HG02678 (cell line): Measurements from ENCODE around the gene MDM2.
"Not testable (repeated sequence)": the region's sequence is repeated elsewhere in the genome, so short reads cannot be mapped to it uniquely, and the experiment has no call there.

ENCODE experiments used
- ATAC-seq: cut with Tn5 transposase; IDR thresholded peaks from one replicate; pipeline ENCODE4 v1.9.1; 2021; ENCODE audit warnings: mild to moderate bottlenecking, moderate library complexity; ENCODE audit not compliant: unreplicated experiment

MDM2 gene

DNA sequence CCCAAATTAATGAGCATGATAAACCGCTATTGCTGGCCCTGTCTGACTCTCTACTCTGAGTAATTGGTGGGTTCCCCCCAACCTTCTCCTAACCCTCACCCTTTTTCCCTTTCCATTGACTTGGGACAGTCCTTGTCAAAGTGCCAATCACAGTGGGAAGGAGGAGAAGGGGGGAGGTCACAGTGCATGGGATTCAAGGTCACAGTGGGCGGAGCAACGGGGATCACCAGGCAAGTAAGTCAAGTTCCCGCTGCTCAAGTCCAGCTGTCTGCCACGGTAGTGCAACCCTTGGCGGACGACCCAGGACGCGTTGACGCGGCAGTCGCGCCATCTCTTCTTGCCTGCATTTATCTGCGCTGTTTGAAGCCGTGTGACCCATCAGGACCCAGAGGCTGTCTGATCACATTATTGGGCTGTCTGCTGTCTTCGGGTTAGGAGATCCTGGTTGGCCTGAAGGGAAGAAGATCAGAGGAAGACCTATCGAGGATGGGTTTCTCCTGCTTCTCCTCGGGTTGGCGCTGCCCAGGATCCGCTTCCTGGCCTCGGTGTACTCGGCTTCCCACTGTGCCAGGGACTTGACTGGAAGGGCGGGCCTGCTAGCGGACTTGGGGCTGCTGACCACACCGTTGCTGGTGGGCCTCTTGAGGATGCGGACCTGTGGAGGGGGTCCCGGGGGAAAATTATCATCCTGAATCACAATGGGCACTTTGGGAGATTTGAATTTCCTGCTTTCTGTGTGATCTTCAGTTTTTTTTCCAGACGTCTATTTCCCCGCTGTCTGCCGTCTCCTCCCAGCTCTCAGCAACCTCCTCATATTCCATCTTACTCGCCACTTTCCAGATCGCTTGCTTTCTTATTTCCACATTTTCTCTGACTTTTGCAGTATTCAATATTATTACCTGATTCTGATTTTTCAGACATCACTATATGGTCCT, 3.1 kb upstream of the MDM2 start:
- ATAC-seq, result no peak

DNA sequence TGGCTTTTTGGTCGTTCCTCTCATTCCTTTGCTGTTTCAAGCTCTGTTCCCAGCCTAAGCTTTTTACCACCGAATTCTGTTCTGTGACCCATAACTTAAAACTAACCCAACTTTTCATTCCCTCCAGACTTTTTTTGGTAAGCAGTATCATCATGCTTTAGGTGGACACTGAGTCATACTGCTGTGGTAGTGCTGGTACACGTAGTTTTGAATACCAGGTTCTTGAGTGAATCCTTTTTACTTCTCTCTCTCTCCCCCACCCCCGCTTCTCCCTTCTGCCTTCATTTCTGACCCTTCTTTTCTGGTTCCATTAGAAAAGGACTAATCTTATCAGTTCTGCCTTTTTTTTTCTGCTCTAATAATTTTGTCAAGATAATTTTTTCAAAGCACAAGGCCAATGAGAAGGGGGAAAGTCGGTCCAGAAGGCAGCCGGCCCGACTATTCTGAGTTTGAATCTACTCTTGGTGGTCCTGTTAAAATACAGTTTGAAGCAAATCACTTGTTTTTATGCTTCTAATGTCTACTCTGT, 2.3 kb upstream of the MDM2 start:
- ATAC-seq, result no peak

DNA sequence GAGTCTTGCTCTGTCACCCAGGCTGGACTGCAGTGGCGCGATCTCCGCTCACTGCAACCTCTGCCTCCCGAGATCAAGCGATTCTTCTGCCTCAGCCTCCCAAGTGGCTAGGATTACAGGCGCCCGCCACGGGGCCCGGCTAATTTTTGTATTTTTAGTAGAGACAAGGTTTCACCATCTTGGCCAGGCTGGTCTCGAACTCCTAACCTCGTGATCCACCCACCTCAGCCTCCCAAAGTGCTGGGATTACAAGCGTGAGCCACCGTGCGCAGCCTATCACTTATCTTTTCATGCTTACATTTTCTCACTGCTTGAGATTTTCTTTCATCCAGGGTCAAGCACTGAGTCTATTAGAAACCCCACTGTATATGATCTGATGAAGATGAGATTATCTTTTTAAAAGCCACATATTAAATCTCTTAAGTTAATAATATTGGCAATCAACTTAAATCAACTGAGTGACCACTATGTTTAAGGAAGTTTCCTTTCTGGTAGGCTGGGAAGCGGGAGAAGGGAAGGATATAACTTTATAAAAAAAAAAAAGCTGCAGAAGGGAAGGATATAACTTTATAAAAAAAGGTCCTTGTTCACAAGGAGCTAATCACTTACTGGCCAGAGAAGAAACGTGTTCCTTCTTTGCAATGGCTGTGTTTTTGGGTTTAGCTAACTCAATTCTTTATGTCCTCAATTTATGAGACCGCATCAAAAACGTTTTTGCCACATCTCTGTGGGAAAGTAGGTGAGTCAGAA, 1.3 kb upstream of the MDM2 start:
- no peak for ATAC-seq

DNA sequence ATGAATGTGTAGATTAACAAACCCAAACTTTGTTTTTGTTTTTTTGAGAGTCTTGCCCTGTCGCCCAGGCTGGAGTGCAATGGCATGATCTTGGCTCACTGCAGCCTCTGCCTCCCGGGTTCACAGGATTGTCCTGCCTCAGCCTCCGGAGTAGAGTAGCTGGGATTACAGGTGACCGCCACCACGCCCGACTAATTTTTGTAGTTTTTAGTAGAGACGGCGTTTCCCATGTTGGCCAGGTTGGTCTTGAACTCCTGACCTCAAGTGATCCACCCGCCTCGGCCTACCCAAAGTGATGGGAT, 752 bp upstream of the MDM2 start:
- not testable (repeated sequence) for ATAC-seq

DNA sequence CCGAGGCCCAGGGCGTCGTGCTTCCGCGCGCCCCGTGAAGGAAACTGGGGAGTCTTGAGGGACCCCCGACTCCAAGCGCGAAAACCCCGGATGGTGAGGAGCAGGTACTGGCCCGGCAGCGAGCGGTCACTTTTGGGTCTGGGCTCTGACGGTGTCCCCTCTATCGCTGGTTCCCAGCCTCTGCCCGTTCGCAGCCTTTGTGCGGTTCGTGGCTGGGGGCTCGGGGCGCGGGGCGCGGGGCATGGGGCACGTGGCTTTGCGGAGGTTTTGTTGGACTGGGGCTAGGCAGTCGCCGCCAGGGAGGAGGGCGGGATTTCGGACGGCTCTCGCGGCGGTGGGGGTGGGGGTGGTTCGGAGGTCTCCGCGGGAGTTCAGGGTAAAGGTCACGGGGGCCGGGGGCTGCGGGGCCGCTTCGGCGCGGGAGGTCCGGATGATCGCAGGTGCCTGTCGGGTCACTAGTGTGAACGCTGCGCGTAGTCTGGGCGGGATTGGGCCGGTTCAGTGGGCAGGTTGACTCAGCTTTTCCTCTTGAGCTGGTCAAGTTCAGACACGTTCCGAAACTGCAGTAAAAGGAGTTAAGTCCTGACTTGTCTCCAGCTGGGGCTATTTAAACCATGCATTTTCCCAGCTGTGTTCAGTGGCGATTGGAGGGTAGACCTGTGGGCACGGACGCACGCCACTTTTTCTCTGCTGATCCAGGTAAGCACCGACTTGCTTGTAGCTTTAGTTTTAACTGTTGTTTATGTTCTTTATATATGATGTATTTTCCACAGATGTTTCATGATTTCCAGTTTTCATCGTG, 612 bp downstream of the MDM2 start:
- peak; percentile 54 for ATAC-seq

DNA sequence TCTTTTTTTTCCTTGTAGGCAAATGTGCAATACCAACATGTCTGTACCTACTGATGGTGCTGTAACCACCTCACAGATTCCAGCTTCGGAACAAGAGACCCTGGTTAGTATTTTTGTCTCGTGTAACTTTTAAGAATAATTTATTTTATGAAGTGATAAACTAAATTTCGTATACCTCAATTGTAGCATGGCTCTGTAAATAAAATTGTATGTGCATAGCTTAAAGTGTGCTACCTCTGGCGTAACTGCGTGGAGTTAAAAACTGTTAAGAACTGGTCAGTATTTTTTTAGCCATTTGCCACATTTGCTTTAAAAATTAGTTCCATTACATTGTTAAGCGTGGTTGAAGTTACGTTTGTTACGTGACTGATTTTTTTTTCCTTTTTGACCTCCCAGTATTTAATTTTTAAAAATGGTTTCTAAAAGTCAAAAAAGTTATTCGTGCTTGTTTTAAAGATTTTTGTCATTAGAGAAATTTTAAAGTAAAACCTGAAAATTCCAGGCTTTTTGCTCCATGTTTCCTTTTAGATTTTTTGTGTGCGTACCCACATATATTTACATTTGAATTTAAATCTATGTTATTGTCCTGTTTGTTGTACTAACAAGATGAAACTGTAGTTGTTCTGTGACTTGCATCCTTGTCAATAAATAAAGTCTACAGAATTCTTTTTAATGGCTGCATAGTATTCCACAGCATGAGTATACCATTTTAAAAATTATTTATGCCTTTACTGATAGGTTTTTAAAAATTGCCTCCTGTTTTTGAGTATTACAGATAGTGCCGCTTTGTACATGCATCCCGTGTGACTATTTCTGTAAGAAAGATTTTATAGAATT, 1.4 kb downstream of the MDM2 start:
- ATAC-seq, result no peak

DNA sequence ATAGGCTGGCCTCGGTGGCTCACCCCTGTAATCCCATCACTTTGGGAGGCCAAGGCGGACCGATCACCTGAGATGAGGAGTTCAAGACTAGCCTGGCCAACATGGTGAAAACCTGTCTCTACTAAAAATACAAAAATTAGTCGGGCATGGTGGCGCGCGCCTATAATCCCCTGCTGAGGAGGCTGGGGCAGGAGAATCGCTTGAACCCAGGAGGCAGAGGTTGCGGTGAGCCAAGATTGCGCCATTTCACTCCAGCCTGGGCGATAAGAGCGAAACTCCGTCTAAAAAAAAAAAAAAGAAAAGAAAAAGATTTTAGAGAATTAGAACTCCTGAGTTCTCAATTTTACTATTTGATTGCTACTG, 2.0 kb downstream of the MDM2 start:
- not testable (repeated sequence) for ATAC-seq

DNA sequence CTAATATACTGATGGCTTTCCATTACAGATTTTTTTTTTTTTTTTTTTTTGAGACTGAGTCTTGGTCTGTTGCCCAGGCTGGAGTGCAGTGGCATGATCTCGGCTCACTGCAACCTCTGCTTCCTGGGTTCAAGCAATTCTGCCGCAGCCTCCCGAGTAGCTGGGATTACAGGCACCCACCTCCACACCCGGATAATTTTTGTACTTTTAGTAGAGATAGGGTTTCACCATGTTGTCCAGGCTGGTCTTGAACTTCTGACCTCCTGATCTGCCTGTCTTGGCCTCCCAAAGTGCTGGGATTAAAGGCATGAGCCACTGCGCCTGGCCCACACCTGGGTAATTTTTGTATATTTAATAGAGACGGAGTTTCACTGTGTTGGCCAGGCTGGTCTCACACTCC, 3.6 kb downstream of the MDM2 start:
- not testable (repeated sequence) for ATAC-seq

DNA sequence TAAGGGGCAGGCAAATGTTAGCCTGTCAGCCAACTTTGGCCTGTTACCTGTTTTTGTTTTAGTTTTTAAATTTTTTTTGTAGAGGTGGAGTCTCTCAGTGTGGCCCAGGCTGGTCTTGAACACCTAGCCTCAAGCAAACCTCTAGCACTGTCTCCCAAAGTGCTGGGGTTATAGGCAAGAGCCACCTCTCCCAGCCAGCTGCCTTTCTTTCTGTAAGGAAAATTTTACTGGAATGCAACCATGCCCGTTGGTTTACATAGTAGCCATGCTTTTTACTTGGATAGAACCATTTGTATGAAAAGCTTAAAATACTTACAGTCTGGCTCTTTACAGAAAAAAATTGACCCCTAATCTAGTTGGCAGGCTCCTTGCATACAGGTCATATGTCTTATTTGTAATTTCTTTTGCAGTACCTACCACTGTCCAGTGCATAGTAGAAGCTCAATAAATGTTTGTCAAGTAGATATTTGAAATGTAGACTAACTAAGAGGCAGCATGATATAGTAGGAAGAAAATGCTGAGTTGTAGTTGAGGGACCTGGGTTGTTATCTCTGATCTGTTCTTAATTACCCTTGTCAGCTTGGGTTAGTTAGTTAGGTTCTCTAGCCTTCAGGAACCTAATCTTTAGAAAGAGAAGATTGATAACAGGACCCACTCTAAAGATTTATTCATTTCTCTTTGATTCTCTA, 4.7 kb downstream of the MDM2 start:
- ATAC-seq, result no peak

DNA sequence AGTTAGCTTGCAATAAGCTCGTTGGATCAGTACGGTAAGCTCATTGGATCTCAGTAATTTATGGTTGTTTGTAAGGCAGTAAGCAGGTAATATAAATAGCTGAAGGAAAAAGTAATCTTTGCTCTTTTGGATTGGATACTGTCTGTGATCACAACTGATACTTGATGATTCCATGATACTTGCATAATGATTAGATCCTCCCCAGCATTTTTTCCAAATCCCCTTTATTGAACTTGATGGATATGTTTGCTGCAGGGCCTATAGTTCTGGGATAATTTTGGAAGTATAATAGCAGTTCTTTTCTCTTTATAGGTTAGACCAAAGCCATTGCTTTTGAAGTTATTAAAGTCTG, 5.2 kb downstream of the MDM2 start:
- no peak for ATAC-seq

DNA sequence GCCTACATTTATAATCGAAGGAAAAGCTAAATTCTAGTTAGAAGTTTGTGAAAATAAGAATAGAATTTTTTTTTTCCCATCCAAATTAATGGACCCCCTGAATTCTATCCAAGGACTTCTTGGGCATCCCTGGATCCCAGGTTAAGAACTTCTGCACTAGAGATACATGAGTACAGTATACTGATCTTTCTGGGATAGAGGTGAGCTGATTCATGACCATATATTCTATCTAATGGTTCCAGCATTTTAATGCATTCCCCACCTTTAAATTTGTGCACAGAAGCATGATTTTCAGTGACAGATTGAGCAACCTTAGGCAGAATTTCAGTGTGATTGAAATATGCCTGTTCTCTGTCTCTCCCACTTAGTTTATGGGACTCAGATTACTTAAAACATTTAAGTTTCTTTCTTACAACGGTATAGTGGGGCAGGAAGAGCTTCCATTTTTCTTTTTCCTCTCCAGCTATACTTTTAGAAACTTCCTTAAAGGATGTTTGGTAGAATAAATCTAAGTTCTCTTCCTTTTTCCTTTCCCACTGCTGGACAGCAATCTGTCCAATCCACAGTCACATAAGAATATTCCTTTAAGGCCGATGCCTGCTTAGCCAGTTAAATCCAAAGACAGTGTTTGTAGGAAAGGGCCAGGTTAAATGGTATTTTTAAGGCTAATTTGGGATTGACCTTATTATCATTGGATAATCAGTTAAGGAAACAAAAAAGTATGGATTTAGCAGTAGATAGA, 6.7 kb downstream of the MDM2 start:
- no peak for ATAC-seq

DNA sequence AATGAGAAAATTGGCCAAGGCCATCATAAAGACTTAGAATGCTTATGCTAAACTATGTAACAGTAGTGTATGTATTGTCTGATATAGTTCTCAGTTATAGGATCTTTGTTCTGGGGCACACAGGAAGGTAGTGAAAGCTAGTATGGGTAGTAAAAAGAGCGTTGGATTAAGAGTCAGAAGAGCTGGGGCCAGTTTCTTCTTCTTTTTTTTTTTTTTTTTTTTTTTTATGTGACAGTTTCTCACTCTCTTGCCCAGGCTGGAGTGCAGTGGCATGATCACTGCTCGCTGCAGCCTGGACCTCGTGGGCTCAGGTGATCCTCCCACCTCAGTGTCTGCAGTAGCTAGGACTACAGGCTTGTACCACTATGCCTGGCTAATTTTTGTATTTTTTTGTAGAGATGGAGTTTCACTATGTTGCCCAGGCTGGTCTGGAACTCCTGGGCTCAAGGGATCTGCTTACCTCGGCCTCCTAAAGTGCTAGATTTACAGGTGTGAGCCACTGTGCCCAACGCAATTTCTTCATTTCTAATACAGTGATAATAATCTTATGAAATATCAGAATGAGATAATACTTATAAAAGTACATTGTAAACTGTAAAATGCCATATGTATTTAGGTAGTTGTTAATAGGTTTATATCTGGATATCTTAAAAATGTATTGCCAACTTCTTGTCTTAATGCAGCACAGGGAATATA, 7.4 kb downstream of the MDM2 start:
- ATAC-seq, result no peak

DNA sequence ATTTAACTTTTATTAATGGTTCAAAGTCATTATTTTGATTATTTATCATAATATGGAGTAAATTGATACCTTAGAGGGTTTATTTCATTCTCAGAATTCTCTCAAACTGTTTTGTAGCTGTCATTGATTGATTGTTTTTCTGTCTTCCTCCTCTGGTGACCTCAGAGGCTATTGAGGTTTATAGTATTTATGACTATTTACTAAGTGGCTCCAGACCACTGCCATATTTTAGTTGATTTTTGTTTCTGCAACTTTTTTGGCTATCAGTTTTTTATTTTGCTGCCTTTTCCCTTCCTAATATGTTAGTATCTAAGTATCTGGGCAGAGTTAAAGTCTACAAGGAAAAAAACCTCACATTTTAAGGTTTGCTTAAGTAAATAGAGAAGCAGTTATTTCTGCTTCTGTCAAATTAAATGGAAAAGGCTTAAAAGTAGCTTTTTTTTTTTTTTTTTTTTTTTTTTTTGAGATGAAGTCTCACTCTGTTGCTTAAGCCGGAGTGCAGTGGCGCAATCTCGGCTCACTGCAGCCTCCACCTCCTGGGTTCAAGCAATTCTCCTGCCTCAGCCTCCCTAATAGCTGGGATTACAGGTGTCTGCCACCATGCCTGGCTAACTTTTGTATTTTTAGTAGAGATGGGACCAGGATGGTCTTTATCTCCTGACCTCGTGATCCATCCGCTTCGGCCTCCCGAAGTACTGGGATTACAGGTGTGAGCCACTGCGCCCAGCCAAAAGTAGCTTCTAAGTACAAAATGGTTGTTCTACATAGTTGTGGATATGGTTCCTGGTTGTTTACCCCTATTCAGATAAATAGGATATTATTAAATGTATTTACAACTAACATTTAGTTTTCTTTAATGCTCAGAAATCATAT, 8.2 kb downstream of the MDM2 start:
- no peak for ATAC-seq

DNA sequence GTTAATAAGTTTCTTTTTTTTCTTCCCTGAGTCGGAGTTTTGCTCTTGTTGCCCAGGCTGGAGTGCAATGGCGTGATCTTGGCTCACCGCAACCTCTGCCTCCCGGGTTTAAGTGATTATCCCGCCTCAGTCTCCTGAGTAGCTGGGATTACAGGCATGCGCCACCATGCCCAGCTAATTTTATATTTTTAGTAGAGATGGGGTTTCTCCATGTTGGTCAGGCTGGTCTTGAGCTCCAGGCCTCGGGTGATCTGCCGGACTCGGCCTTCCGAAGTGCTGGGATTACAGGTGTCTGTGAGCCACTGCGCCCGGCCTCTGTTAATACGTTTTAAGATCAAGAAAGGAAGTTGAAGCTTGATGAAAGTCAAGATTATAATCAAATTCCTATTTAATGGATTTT, 11.5 kb downstream of the MDM2 start:
- ATAC-seq, result not testable (repeated sequence)

DNA sequence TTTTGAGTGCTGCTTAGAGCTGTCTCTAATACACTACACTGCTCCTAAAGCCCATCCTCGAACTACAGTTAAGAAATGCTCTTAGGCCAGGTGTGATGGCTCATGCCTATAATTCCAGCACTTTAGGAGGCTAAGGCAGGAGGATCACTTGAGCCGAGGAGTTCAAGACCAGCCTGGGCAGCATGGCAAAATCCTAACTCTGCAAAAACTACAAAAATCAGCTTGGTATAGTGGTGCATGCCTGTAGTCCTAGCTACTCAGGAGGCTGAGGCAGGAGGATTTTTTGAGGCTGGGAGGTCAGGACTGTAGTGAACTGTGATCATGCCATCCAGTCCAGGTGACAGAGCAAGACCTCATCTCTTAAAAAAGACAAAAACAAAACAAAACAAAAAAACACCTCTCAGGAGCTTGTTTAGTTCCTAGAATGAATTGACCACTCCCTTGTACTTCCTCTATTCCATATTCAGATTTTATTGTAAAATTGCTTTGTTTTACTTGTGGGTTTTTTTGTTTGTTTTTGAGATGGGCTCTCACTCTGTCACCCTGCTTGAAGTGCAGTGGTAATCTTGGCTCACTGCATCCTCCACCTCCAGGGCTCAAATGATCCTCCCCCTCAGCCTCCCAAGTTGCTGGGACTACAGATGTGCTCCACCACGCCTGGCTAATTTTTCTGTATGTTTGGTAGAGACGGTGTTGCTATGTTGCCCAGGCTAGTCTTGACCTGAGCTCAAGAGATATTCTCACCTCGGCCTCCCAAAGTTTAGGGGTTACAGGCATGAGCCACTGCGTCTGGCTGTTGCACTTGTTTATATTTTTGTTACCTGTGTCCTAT, 13.6 kb downstream of the MDM2 start:
- ATAC-seq, result no peak

DNA sequence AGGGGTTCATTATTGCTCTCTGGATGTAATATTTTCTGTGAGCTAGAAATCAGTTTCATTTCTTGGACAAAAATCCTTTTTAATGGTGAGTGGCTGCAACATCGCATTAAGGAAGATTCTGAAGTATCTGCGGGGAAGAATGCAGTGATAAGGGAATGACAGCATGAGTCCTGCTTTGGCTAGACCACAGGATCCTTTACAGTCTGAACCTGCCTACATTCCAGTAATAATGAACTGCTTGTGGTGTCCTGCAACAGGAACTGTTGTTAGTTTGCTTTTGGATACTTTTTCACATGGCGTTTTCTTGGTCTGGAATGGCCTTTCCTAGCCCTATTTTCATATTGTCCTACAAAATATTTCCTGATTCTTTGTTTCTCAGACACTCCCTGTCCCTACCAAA, 15.7 kb downstream of the MDM2 start:
- ATAC-seq, result no peak

DNA sequence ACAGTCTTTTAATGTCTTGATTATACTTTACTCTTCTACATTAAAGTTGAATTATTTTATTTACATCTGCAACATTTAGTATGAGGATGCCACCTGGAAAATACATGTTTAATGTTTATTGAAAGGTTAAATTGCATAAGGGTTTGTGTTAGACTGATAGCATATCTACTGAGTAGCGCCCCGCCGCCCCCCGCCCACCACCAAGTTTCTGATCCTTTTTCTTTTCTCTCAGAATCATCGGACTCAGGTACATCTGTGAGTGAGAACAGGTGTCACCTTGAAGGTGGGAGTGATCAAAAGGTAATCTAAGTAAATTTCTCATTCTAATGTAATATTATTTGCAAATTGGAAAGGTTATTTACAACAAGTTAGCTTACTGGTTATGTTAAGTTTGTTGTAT, 16.2 kb downstream of the MDM2 start:
- no peak for ATAC-seq
